ENCODE data around the gene FANCC. TPM values are rescaled to one million over a fixed set of nuclear protein-coding genes. Genes with fewer than 3 reads are reported as not detected.
"Not testable (repeated sequence)": the region's sequence is repeated elsewhere in the genome, so short reads cannot be mapped to it uniquely, and the experiment has no call there.

FANCC gene
- total and polyA plus RNA-seq, 2 donors (not counting 1 experiment from before 2014, with no cell fraction given) = 8.9 to 9.0 TPM

DNA sequence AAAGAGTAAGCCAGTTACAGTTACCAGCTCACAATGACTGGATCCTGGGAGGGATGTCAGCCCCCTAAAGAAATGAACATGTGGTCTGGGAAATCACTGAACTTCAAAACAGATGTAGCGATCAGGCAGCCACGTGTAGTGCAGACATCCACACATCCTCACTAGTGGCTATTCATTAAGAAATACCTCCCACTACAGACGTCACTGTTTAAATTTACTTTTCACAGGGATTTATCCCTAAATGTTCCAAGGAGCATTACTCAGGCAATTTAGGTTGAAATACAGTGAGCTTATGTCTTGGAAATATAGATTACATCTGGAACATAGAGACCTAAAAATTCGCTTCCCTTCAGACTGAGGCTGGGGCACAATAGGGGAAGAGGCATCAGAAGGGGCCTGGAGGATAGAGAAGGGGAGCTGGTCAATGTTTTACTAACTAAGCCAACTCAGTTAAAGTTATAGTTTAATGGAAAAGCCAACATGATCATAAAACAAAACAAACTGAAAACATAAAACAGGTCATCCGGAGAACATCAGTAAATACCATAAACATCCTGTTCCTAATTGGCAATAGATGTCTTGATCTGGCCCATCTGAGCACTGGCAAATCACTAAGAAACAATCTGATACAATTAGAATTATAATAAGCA lies 92.3 kb downstream of the FANCC start:
- no peaks in the 10 kb centered on the region for H3K9me3 ChIP-seq (ENCODE audit: control insufficient read depth, insufficient read depth, low read depth, low read length)
- no peak overlapping the region for H3K4me3 ChIP-seq (replicated peaks in 1 of 4; ENCODE audit: control extremely low read depth in 1 of 4, insufficient read depth in 1 of 4, low read depth in 3 of 4, low read length in 4 of 4)
- no peaks in the 10 kb centered on the region for H4K20me1 ChIP-seq (ENCODE audit: control insufficient read depth, extremely low read depth, insufficient read depth, low read length)
- H3K27me3 ChIP-seq (ENCODE audit: control insufficient read depth, insufficient read depth, low read length) = no peaks in the 10 kb centered on the region
- TF ChIP-seq EZH2 (IDR thresholded peaks at IDR 0.05; ENCODE audit: low read length, missing control alignments) = no peak
- TF ChIP-seq, protein P1, sequence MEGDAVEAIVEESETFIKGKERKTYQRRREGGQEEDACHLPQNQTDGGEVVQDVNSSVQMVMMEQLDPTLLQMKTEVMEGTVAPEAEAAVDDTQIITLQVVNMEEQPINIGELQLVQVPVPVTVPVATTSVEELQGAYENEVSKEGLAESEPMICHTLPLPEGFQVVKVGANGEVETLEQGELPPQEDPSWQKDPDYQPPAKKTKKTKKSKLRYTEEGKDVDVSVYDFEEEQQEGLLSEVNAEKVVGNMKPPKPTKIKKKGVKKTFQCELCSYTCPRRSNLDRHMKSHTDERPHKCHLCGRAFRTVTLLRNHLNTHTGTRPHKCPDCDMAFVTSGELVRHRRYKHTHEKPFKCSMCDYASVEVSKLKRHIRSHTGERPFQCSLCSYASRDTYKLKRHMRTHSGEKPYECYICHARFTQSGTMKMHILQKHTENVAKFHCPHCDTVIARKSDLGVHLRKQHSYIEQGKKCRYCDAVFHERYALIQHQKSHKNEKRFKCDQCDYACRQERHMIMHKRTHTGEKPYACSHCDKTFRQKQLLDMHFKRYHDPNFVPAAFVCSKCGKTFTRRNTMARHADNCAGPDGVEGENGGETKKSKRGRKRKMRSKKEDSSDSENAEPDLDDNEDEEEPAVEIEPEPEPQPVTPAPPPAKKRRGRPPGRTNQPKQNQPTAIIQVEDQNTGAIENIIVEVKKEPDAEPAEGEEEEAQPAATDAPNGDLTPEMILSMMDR (conservative IDR thresholded peaks at IDR 0.05 in 1 of 2, IDR thresholded peaks at IDR 0.05 in 1 of 2; ENCODE audit: low read depth in 1 of 2, low read length in 2 of 2) = no peak
- H3K27ac ChIP-seq (ENCODE audit: insufficient read depth, low read length) = no peak overlapping the region
- H3K4me2 ChIP-seq (ENCODE audit: extremely low read depth, insufficient read depth, low read length) = no peak overlapping the region
- H3K4me1 ChIP-seq (ENCODE audit: control insufficient read depth, extremely low read depth, insufficient read depth, low read length) = no peaks in the 10 kb centered on the region
- H3K9ac ChIP-seq (ENCODE audit: insufficient read depth, low read length) = no peak overlapping the region
- H3K36me3 ChIP-seq (ENCODE audit: control insufficient read depth, insufficient read depth, low read length) = no peaks in the 10 kb centered on the region
- DNase-seq (ENCODE audit: low read depth in 2 of 2) = peak in 1 of 2 donors; percentile 5
- no peak overlapping the region for H2AFZ ChIP-seq (ENCODE audit: low read length)
- no peaks in the 10 kb centered on the region for H3K79me2 ChIP-seq (ENCODE audit: control insufficient read depth, insufficient read depth, low read length)

DNA sequence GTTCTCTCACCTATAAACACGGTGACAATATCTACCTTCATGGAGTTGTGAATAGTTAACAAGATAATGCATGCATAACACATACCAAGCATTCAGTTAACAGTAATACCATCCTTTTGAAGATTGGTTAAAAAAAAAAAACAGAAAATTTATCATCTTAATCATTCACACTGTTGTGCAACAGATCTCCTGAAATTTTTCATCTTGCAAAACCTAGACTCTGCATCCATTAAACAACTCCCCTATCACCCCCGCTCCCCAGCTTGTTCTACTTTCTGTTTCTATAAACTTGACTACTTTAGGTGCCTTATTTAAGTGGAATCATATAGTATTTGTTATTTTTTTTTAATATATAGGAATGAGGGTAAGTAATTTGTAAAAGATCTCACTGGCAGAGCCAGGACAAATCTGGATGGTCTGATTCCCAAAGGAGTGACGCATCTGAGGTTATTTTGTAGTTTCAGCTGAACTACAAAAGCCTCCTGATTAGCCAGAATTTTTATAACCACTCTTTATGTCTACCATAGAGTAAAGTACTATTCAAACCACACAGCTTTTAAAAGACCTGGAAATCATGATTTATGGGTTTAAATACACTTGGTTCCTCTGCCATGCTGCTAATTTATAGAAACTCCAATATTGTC lies 93.0 kb downstream of the FANCC start:
- no peak overlapping the region for H3K4me3 ChIP-seq (replicated peaks in 1 of 4; ENCODE audit: control extremely low read depth in 1 of 4, insufficient read depth in 1 of 4, low read depth in 3 of 4, low read length in 4 of 4)
- no peaks in the 10 kb centered on the region for H3K79me2 ChIP-seq (ENCODE audit: control insufficient read depth, insufficient read depth, low read length)
- DNase-seq (ENCODE audit: low read depth in 2 of 2) = peak in 1 of 2 donors; percentile 14
- H4K20me1 ChIP-seq (ENCODE audit: control insufficient read depth, extremely low read depth, insufficient read depth, low read length) = no peaks in the 10 kb centered on the region
- TF ChIP-seq, protein P1 (conservative IDR thresholded peaks at IDR 0.05 in 1 of 2, IDR thresholded peaks at IDR 0.05 in 1 of 2; ENCODE audit: low read depth in 1 of 2, low read length in 2 of 2) = no peak
- TF ChIP-seq EZH2 (IDR thresholded peaks at IDR 0.05; ENCODE audit: low read length, missing control alignments) = no peak
- H3K27me3 ChIP-seq (ENCODE audit: control insufficient read depth, insufficient read depth, low read length) = no peaks in the 10 kb centered on the region
- no peak overlapping the region for H3K27ac ChIP-seq (ENCODE audit: insufficient read depth, low read length)
- H3K9me3 ChIP-seq (ENCODE audit: control insufficient read depth, insufficient read depth, low read depth, low read length) = no peaks in the 10 kb centered on the region
- H3K4me2 ChIP-seq (ENCODE audit: extremely low read depth, insufficient read depth, low read length) = no peak overlapping the region
- H2AFZ ChIP-seq (ENCODE audit: low read length) = no peak overlapping the region
- H3K9ac ChIP-seq (ENCODE audit: insufficient read depth, low read length) = no peak overlapping the region
- H3K36me3 ChIP-seq (ENCODE audit: control insufficient read depth, insufficient read depth, low read length) = no peaks in the 10 kb centered on the region
- H3K4me1 ChIP-seq (ENCODE audit: control insufficient read depth, extremely low read depth, insufficient read depth, low read length) = no peaks in the 10 kb centered on the region

DNA sequence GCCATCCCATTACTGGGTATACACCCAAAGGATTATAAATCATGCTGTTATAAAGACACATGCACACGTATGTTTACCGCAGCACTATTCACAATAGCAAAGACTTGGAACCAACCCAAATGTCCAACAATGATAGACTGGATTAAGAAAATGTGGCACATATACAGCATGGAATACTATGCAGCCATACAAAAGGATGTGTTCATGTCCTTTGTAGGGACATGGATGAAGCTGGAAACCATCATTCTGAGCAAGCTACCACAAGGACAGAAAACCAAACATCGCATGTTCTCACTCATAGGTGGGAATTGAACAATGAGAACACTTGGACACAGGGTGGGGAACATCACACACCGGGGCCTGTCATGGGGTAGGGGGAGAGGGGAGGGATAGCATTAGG lies 97.2 kb downstream of the FANCC start:
- not testable (repeated sequence) for H4K20me1 ChIP-seq (ENCODE audit: control insufficient read depth, extremely low read depth, insufficient read depth, low read length); H3K4me1 ChIP-seq (ENCODE audit: control insufficient read depth, extremely low read depth, insufficient read depth, low read length); H3K4me2 ChIP-seq (ENCODE audit: extremely low read depth, insufficient read depth, low read length); H3K79me2 ChIP-seq (ENCODE audit: control insufficient read depth, insufficient read depth, low read length); H3K27ac ChIP-seq (ENCODE audit: insufficient read depth, low read length); DNase-seq (ENCODE audit: low read depth in 2 of 2); H3K9me3 ChIP-seq (ENCODE audit: control insufficient read depth, insufficient read depth, low read depth, low read length); H2AFZ ChIP-seq (ENCODE audit: low read length); H3K27me3 ChIP-seq (ENCODE audit: control insufficient read depth, insufficient read depth, low read length); H3K9ac ChIP-seq (ENCODE audit: insufficient read depth, low read length); H3K4me3 ChIP-seq (replicated peaks in 1 of 4; ENCODE audit: control extremely low read depth in 1 of 4, insufficient read depth in 1 of 4, low read depth in 3 of 4, low read length in 4 of 4); H3K36me3 ChIP-seq (ENCODE audit: control insufficient read depth, insufficient read depth, low read length)
